ENCODE measurements around the gene SLC35A4.
"Not testable (repeated sequence)": the region's sequence is repeated elsewhere in the genome, so short reads cannot be mapped to it uniquely, and the experiment has no call there.

SLC35A4 gene

DNA sequence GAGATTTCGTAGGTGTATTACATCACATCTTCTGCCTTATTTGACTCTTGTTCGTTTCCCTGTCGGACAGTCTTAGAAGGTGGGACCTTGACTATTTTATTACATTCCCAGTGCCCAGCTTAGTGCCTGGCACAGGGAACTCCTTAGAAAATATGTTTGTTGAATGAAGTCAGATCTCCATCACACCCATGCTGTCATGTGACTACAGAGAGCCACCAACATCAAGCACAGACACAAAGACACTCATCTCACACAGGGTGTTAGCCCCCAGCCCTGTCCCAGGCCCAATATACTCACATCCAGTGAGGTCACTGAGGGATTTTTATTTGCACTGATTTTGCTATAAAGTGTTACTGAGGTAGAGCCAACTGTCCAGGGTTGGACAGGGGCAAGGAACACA is 6.7 kb upstream of the SLC35A4 start:
- DNase-seq (ENCODE audit: low read depth, low spot score) = no peak

- DNase-seq (ENCODE audit: low read depth, low spot score) = no peak
Measured at GRCh38 chr5:140558542-140558941, 6.1 kb upstream of the SLC35A4 start.

GRCh38 chr5:140560227-140560626 is 4.4 kb upstream of the SLC35A4 start:
- DNase-seq (ENCODE audit: low read depth, low spot score) = no peak

- DNase-seq (ENCODE audit: low read depth, low spot score) = no peak
Measured at GRCh38 chr5:140561753-140562523, 2.7 kb upstream of the SLC35A4 start.

DNA sequence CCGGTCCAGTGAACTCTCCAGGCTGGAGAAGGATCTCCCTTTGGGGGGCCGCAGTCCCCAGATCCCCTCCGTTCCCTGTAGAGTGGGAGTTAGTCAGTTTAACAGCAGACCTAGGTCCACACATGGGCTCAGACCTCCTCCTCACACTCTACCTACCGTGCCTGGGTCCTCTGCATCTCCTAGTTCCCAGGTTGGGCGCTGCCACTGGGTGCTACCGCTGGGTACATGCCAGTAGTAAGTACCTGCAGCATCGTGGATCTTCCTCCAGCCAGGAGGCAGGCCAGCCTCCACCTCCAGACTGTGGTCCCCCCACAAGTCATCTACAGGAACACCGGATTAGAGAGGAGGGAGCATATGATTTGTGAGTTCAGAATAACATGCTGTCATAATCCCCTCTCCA is 1.0 kb upstream of the SLC35A4 start:
- DNase-seq (ENCODE audit: low read depth, low spot score) = no peak

DNA sequence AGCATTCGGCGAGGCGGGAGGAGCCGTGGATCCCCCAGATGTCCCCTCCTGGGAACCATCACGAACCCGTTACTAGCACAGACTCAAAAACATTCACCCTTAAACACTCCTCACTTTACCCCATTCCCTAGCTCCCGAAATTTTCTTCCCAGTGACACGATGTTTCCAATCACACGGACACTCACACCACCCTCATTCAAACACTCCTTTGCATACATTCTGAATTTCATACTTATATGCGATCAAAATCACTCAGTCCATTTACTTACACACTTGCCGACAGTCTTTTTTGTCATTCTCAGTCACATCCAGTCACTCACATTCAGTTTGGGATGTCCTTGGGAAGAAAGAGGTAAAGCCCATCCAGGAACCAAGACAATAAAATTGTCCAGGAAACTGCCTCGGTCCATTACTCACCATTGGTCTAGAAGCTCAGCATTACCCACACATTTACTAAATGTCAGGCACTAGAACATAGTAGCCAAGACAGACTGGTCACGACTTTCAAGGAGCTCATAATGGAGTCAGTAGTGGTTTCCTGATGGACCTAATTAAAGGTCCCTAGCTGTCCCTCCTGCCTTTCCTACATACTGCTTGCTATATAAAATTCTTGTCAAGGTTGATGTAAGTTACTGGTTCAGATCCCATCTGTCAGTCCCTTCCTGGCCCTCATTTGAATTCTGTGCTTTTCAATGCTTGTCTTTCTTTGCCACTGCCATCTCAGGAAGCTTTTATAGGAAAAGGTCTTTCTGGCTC is 574 bp downstream of the SLC35A4 start:
- DNase-seq (ENCODE audit: low read depth, low spot score) = no peak

DNA sequence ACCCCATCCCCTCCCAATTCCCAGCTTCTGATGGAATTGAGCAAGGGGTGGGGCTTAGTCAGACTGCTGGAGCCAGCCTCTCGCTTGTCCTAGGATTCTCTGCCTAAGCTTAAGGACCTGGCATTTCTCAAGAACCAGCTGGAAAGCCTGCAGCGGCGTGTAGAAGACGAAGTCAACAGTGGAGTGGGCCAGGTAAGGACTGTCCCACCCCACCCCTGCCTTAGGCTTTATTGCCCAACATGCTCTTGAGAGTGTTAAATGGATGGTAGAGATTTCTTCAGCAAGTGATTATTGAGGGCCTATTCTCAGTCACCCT is 1.1 kb downstream of the SLC35A4 start:
- DNase-seq (ENCODE audit: low read depth, low spot score) = no peak

DNA sequence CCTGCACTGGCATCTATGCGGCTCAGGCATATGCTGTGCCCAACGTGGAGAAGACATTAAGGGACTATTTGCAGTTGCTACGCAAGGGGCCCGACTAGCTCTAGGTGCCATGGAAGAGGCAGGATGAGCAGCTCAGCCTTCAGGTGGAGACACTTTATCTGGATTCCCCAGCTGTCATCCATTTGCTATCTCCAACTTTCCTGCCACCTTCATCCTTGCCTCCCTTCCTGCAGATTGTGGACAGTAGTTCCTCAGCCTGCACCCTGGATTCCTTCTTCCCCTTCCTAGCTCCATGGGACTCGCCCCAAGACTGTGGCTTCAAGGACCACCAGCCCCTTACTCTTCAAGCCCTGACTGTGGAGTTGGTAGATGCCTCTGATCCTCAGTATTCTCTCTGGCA is 2.0 kb downstream of the SLC35A4 start:
- no peak for DNase-seq (ENCODE audit: low read depth, low spot score)

GRCh38 chr5:140567136-140567818 is 2.6 kb downstream of the SLC35A4 start:
- DNase-seq (ENCODE audit: low read depth, low spot score) = no peak

DNA sequence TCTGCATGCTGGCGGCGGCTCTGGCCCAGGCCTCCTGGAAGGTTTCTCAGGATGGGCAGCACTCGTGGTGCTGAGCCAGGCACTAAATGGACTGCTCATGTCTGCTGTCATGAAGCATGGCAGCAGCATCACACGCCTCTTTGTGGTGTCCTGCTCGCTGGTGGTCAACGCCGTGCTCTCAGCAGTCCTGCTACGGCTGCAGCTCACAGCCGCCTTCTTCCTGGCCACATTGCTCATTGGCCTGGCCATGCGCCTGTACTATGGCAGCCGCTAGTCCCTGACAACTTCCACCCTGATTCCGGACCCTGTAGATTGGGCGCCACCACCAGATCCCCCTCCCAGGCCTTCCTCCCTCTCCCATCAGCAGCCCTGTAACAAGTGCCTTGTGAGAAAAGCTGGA is 3.2 kb downstream of the SLC35A4 start:
- no peak for DNase-seq (ENCODE audit: low read depth, low spot score)

- no peak for DNase-seq (ENCODE audit: low read depth, low spot score)
Measured at GRCh38 chr5:140568443-140569063, 3.9 kb downstream of the SLC35A4 start.

GRCh38 chr5:140569197-140569596 is 4.6 kb downstream of the SLC35A4 start:
- DNase-seq (ENCODE audit: low read depth, low spot score) = no peak

- no peak for DNase-seq (ENCODE audit: low read depth, low spot score)
Measured at GRCh38 chr5:140570058-140570457, 5.4 kb downstream of the SLC35A4 start.

DNA sequence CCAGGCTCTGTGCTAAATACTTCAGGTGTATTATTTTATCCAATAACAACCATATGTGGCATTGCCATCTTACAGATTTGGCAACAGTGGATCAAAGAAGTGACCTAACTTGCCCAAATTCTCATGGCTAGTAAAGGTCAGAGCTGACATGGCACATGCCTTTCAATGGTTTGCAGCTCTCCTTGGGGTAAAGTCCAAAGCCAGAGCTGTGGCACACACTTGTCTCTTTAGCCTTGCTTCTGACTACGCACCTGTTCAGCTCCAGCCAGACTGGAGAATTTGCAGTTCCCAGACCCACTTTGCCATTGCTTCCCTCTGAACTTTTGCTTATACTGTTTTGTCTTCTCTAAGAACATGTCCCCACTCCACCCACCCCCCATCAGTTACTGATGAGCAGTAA is 5.9 kb downstream of the SLC35A4 start:
- DNase-seq (ENCODE audit: low read depth, low spot score) = no peak

DNA sequence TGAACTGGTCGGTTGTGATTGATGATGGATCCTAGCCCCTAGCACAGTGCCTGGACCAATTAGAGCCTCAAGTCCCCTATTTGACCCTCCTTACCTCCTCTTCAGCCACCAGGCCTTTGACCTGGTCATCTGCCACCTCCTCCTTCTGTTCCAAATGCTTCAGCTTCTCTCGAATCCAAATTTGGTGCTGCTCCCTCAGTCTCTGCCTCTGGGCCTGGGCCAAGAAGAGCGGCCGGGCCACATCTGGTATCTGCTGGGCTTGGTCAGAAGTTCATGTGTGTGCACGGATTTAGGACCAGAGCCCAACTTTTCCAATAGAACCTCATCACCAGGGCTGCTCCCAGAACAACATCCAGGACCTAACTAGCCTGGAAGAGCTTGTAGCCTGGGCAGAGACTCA is 6.5 kb downstream of the SLC35A4 start:
- no peak for DNase-seq (ENCODE audit: low read depth, low spot score)

DNA sequence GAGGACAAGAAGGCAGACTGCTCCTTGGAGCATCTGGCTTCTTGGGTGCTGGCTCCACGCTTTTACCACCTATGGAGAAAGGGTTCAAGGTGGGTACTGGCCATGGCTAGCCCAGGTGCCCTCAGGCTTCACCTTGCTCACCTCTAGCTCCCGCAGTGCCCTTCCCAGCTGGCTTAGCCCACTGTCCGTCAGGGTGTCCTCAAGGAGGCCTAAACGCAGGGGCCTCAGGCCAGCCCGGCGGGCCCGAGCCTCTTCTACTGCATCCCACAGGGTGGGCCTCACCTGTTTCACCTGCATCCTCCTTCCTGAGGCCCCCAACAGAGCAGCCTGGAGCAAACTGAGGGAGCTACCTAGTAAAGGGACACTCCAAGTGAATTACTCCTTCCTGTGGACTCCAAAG is 9.1 kb downstream of the SLC35A4 start:
- DNase-seq (ENCODE audit: low read depth, low spot score) = no peak

DNA sequence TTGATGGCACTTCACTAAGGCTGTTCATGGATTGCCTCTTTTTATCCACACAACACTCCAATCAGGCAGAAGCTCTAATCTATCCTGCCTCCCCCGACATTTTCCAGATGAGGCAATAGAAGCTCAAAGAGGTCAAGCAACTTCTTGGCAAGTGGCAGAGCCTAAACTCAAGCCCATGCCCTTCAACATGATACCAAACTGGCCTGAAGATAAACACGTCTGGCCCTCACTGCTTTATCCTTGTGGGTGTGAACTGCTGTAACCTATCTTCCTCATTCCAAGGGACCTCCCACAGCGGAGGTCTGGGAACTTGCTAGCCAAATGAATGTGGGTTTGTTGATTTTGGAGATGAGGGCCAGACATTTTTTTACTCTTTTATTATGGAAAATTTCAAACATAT is 9.5 kb downstream of the SLC35A4 start:
- no peak for DNase-seq (ENCODE audit: low read depth, low spot score)

- DNase-seq (ENCODE audit: low read depth, low spot score) = no peak
Measured at GRCh38 chr5:140575309-140575708, 10.7 kb downstream of the SLC35A4 start.

- no peak for DNase-seq (ENCODE audit: low read depth, low spot score)
Measured at GRCh38 chr5:140576776-140577201, 12.2 kb downstream of the SLC35A4 start.

DNA sequence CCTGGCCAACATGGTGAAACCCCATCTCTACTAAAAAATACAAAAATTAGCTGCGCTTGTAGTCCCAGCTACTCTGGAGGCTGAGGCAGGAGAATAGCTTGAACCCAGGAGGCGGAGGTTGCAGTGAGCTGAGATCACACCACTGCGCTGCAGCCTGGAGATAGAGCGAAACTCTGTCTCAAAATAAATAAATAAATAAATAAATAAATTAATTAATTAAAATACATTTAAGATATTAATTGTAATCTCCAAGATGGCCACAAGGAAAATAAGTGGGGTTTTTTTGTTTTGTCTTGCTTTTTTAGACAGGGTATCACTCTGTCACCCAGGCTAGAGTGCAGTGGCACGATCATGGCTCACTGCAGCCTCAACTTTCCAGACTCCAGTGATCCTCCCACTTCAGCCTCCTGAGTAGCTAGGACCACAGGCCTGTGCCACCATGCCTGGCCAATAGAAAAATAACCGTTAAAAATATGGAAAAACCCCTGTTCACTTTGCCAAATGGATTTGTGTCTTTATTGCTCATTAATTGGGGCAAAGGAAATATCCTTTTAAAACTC is 14.6 kb downstream of the SLC35A4 start:
- DNase-seq (ENCODE audit: low read depth, low spot score) = not testable (repeated sequence)

DNA sequence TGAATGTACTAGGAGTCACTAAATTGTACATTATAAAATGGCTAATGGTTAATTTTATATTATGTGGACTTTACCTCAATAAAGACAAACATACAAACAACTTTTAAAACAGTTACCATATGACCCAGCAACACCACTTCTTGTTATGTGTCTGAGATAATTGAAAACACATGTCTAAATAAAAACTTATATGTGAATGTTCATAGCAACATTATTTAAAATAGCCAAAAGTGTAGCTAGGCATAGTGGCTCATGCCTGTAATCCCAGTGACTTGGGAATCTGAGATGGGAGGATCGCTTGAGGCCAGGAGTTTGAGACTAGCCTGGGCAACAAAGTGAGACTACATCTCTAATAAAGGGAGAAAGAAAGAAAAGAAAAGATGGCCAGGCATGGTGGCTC is 22.9 kb downstream of the SLC35A4 start:
- DNase-seq (ENCODE audit: low read depth, low spot score) = no peak

Data from smooth muscle cell of the brain vasculature (primary cell).